ENCODE measurements around the gene EPC2.

EPC2 gene

GRCh38 chr2:148643998-148644882 is at the start of gene EPC2:
Gene EPC2 (plus strand): TSS chr2:148644751. CDS start chr2:148645018, 267 bp downstream.
- Histone ChIP-seq H3K27ac (ENCODE audit: low read length) (peak within 1 kb of the TSS; percentile 93), H3K9me3 (ENCODE audit: insufficient read depth, low read depth, low read length) (no peaks in the 10 kb centered on the region), H3K4me3 (ENCODE audit: low read length) (peak within 1 kb of the TSS; percentile 86), H3K36me3 (ENCODE audit: insufficient read depth, low read depth, low read length) (no peaks in the 10 kb centered on the region), H3K9ac (ENCODE audit: low read depth, low read length) (peak within 1 kb of the TSS; percentile 93), H3K27me3 (ENCODE audit: insufficient read depth, low read length) (peaks cover 11% of the 10 kb centered on the region; the same call in 1 of the 2 replicates), H3K4me1 (ENCODE audit: insufficient read depth, low read length) (peaks cover 18% of the 10 kb centered on the region; the same call in 1 of the 2 replicates)

GRCh38 chr2:148596018-148596417 is 48.5 kb upstream of the EPC2 start:
- Histone ChIP-seq H3K9ac (ENCODE audit: low read depth, low read length) (no peak overlapping the region), H3K4me3 (ENCODE audit: low read length) (no peak overlapping the region), H3K27me3 (ENCODE audit: insufficient read depth, low read length) (no peaks in the 10 kb centered on the region), H3K36me3 (ENCODE audit: insufficient read depth, low read depth, low read length) (no peaks in the 10 kb centered on the region), H3K4me1 (ENCODE audit: insufficient read depth, low read length) (no peaks in the 10 kb centered on the region), H3K9me3 (ENCODE audit: insufficient read depth, low read depth, low read length) (no peaks in the 10 kb centered on the region), H3K27ac (ENCODE audit: low read length) (no peak overlapping the region)

- no peak overlapping the region for H3K4me3 ChIP-seq (ENCODE audit: low read length)
Measured at GRCh38 chr2:148599109-148599991, 45.2 kb upstream of the EPC2 start.

DNA sequence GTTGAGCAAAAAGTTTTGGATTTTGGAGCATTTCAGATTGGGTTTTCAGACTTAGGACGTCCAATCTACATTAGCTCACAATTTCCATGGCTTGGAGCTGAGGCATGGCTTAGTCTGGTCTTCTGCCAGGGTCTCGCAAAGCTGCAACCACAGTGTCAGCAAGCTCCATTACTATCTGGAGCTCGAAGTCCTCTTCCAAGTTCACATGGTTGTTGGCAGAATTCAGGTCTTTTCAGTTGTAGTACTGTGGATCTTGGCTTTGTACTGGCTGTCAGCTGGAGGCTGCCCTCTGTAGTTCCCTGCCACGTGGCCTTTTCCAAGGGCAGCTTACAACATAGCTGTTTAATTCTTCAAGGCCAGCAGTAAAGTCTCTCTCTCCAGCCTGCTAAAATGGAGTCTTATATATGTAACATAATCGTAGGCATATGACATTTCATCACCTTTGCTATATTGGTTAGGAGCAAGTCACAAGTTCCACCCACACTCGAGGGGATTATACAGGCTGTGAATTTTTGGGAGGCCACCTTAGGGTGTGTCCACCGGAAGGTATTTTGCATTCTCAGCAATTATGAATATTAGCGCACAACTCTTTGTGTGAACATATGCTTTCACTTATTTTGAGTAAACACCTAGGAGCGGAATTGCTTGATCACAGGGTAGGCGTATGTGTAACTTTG is 41.5 kb upstream of the EPC2 start:
- Histone ChIP-seq H3K27me3 (ENCODE audit: insufficient read depth, low read length) (no peaks in the 10 kb centered on the region), H3K4me3 (ENCODE audit: low read length) (no peak overlapping the region), H3K36me3 (ENCODE audit: insufficient read depth, low read depth, low read length) (no peaks in the 10 kb centered on the region), H3K27ac (ENCODE audit: low read length) (no peak overlapping the region), H3K9me3 (ENCODE audit: insufficient read depth, low read depth, low read length) (no peaks in the 10 kb centered on the region), H3K4me1 (ENCODE audit: insufficient read depth, low read length) (no peaks in the 10 kb centered on the region), H3K9ac (ENCODE audit: low read depth, low read length) (no peak overlapping the region)

More at GRCh38 chr2:148599109-148599991, 45.2 kb upstream of the EPC2 start:
- Histone ChIP-seq H3K9me3 (ENCODE audit: insufficient read depth, low read depth, low read length) (no peaks in the 10 kb centered on the region), H3K27ac (ENCODE audit: low read length) (no peak overlapping the region), H3K27me3 (ENCODE audit: insufficient read depth, low read length) (no peaks in the 10 kb centered on the region), H3K4me1 (ENCODE audit: insufficient read depth, low read length) (no peaks in the 10 kb centered on the region), H3K9ac (ENCODE audit: low read depth, low read length) (no peak overlapping the region), H3K36me3 (ENCODE audit: insufficient read depth, low read depth, low read length) (no peaks in the 10 kb centered on the region)

GRCh38 chr2:148603562-148603920 is 41.0 kb upstream of the EPC2 start:
- Histone ChIP-seq H3K36me3 (ENCODE audit: insufficient read depth, low read depth, low read length) (no peaks in the 10 kb centered on the region), H3K27me3 (ENCODE audit: insufficient read depth, low read length) (no peaks in the 10 kb centered on the region)

DNA sequence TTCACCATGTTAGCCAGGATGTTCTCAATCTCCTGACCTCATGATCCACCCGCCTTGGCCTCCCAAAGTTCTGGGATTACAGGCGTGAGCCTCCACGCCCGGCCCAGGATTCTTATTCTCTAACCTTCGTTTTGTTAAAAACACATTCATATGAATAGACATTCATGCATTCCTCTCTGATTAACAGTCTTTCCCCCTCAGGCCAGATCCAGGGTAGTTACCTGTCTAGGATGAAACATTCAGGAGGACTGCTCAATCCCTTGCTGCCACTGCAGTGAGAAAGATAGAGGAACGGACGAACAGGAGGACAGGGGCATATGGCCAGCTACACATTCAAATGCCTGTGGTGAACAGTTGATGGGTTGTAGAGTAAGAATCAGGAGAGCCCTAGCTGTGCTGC is 39.6 kb upstream of the EPC2 start:
- no peaks in the 10 kb centered on the region for H3K4me1 ChIP-seq (ENCODE audit: insufficient read depth, low read length)
- H3K9me3 ChIP-seq (ENCODE audit: insufficient read depth, low read depth, low read length) = no peaks in the 10 kb centered on the region
- H3K9ac ChIP-seq (ENCODE audit: low read depth, low read length) = no peak overlapping the region
- no peak overlapping the region for H3K4me3 ChIP-seq (ENCODE audit: low read length)
- H3K27me3 ChIP-seq (ENCODE audit: insufficient read depth, low read length) = no peaks in the 10 kb centered on the region
- no peaks in the 10 kb centered on the region for H3K36me3 ChIP-seq (ENCODE audit: insufficient read depth, low read depth, low read length)
- H3K27ac ChIP-seq (ENCODE audit: low read length) = no peak overlapping the region

More at GRCh38 chr2:148603562-148603920, 41.0 kb upstream of the EPC2 start:
- no peak overlapping the region for H3K27ac ChIP-seq (ENCODE audit: low read length)
- no peak overlapping the region for H3K9ac ChIP-seq (ENCODE audit: low read depth, low read length)
- no peaks in the 10 kb centered on the region for H3K4me1 ChIP-seq (ENCODE audit: insufficient read depth, low read length)
- H3K9me3 ChIP-seq (ENCODE audit: insufficient read depth, low read depth, low read length) = no peaks in the 10 kb centered on the region
- H3K4me3 ChIP-seq (ENCODE audit: low read length) = no peak overlapping the region

- H3K4me1 ChIP-seq (ENCODE audit: insufficient read depth, low read length) = no peaks in the 10 kb centered on the region
- H3K27ac ChIP-seq (ENCODE audit: low read length) = no peak overlapping the region
- no peak overlapping the region for H3K4me3 ChIP-seq (ENCODE audit: low read length)
- no peaks in the 10 kb centered on the region for H3K36me3 ChIP-seq (ENCODE audit: insufficient read depth, low read depth, low read length)
- no peak overlapping the region for H3K9ac ChIP-seq (ENCODE audit: low read depth, low read length)
- H3K27me3 ChIP-seq (ENCODE audit: insufficient read depth, low read length) = no peaks in the 10 kb centered on the region
- H3K9me3 ChIP-seq (ENCODE audit: insufficient read depth, low read depth, low read length) = no peaks in the 10 kb centered on the region
Measured at GRCh38 chr2:148607566-148607965, 37.0 kb upstream of the EPC2 start.

DNA sequence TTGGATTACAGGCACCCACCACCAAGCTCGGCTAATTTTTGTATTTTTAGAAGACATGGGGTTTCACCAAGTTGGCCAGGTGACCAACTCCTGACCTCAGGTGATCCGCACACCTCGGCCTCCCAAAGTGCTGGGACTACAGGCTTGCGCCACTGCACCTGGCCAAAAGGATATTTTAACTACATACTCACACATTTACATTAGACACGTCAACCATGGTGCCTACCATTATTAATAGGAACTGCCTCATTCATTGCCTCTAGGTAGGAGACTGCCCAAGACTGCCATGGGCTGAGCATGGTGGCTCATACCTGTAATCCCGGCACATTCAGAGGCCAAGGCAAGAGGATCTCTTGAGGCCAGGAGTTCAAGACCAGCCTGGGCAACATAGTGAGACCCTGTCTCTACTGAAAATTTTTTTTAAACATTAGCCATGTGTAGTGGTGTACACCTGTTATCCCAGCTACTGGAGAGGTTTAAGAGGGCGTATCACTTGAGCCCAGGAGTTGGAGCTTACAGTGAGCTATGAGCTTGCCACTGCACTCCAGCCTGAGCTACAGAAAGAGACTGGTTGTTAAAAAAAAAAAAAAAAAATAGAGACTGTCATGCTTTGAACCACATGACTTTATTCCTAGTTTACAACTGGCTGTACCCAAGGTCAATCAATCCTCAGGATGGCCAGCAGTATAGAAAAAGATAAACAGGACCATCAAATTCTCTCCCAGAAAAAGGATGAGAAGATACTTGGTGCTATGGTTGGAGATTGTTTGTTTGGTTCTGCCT is 31.1 kb upstream of the EPC2 start:
- H3K27me3 ChIP-seq (ENCODE audit: insufficient read depth, low read length) = no peaks in the 10 kb centered on the region
- H3K27ac ChIP-seq (ENCODE audit: low read length) = no peak overlapping the region
- H3K9me3 ChIP-seq (ENCODE audit: insufficient read depth, low read depth, low read length) = no peaks in the 10 kb centered on the region
- no peak overlapping the region for H3K9ac ChIP-seq (ENCODE audit: low read depth, low read length)
- H3K4me3 ChIP-seq (ENCODE audit: low read length) = no peak overlapping the region
- H3K36me3 ChIP-seq (ENCODE audit: insufficient read depth, low read depth, low read length) = no peaks in the 10 kb centered on the region
- H3K4me1 ChIP-seq (ENCODE audit: insufficient read depth, low read length) = peaks cover 29% of the 10 kb centered on the region

DNA sequence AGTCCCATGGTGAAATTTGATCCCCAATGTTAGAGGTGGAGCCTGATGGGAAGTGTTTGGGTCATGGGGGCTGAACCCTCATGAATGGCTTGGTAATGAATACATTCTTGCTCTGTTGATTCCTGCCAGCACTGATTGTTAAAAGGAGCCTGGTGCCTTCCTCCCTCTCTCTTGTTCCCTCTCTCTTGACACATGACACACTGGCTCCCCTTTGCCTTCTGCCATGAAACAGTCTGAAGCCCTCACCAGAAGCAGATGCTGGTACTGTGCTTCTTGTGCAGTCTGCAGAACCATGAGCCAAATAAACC is 30.6 kb upstream of the EPC2 start:
- Histone ChIP-seq H3K9me3 (ENCODE audit: insufficient read depth, low read depth, low read length) (no peaks in the 10 kb centered on the region), H3K4me3 (ENCODE audit: low read length) (peak overlapping the region; percentile 18; the same call in 1 of the 2 replicates), H3K27ac (ENCODE audit: low read length) (peak overlapping the region; percentile 19), H3K36me3 (ENCODE audit: insufficient read depth, low read depth, low read length) (no peaks in the 10 kb centered on the region), H3K27me3 (ENCODE audit: insufficient read depth, low read length) (no peaks in the 10 kb centered on the region), H3K9ac (ENCODE audit: low read depth, low read length) (peak overlapping the region; percentile 23; the same call in 1 of the 2 replicates), H3K4me1 (ENCODE audit: insufficient read depth, low read length) (peaks cover 29% of the 10 kb centered on the region)

DNA sequence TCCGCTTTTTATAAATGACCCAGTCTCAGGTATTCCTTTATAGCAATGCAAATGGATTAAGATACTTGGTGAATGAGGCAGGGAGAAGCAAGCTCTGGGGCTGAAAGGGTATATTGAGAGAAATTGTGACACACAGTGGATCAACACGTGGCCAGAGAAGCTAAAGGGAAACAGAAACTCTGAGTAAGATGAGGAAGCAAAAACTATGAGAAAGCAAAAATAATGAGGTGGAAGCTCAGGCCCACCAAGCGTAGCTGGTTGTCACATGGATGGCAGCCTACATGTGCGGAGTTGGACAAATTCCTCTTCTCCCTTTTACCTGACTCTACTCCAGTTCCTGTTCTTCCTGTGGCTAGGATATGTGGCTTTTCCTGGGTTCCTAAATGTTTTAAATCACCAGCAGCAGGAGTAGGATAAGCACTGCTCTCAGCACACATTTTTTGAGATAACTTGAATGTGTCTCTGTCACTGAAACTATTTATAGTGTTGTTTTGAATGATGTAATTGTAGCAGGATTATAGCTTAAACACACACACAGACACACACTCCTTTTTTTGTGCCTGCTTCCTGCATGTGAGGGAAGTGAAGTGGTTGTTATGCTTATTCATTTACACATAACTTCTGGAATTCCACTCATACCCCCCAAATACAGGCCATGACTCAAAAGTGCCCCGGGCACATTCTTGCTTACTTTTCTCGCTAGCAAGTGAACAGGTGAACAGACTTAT is 30.1 kb upstream of the EPC2 start:
- Histone ChIP-seq H3K4me1 (ENCODE audit: insufficient read depth, low read length) (peaks cover 29% of the 10 kb centered on the region), H3K9me3 (ENCODE audit: insufficient read depth, low read depth, low read length) (no peaks in the 10 kb centered on the region), H3K4me3 (ENCODE audit: low read length) (peak overlapping the region; percentile 18; the same call in 1 of the 2 replicates), H3K36me3 (ENCODE audit: insufficient read depth, low read depth, low read length) (no peaks in the 10 kb centered on the region), H3K9ac (ENCODE audit: low read depth, low read length) (peak overlapping the region; percentile 23; the same call in 1 of the 2 replicates), H3K27me3 (ENCODE audit: insufficient read depth, low read length) (no peaks in the 10 kb centered on the region), H3K27ac (ENCODE audit: low read length) (peak overlapping the region; percentile 19)
